Central memory CD8-positive, alpha-beta T cell (primary cell): ENCODE data around the gene KLHL34.

Experiments
- ATAC-seq: fragments of 150-1000 bp; cut with Tn5 transposase; replicated peaks from 2 replicates; pipeline ENCODE4 v1.10.0; 2022; ENCODE audit warnings: mild to moderate bottlenecking, moderate FRiP score, moderate number of reproducible peaks; ENCODE audit not compliant: poor library complexity, severe bottlenecking; ENCODE audit errors: extremely low read depth
- DNase-seq, 2 donors: peaks; one replicate each; pipeline ENCODE4 v3.0.0; 2021; ENCODE audit warnings: low spot score in 2 of 2
- H3K27ac Mint-ChIP-seq: one replicate; pipeline ENCODE4 v1.8.0; 2022; ENCODE audit warnings: low read depth, mild to moderate bottlenecking, moderate library complexity, mixed read lengths
- H3K27me3 Mint-ChIP-seq: one replicate; pipeline ENCODE4 v1.8.0; 2022; ENCODE audit warnings: mixed read lengths
- H3K36me3 Mint-ChIP-seq: one replicate; pipeline ENCODE4 v1.8.0; 2022; ENCODE audit warnings: mild to moderate bottlenecking, moderate library complexity, mixed read lengths; ENCODE audit not compliant: insufficient read depth
- H3K4me1 Mint-ChIP-seq: one replicate; pipeline ENCODE4 v1.8.0; 2022; ENCODE audit warnings: mixed read lengths
- H3K4me3 Mint-ChIP-seq: one replicate; pipeline ENCODE4 v1.8.0; 2022; ENCODE audit warnings: mild to moderate bottlenecking, moderate library complexity, mixed read lengths
- H3K9me3 Mint-ChIP-seq: one replicate; pipeline ENCODE4 v1.8.0; 2022; ENCODE audit warnings: mixed read lengths

Gene KLHL34

DNA sequence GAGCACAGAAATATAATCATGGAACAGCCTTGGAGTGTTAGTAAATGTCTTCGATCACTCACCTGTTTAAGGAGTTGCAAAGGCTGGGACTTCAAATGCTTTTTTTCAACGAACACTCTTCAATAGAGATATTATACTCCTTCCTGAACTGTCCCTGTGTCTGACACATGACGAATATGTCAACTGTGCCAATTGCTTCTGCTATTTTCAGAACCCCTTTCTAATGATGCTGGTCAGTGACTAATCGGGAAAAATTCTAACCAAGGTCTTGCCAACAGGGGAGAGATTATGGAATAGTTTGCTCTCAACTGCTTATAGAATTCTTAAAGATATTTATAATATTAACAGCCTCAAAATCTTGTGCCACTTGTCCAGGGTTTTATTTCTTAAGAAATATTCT lies 8.5 kb upstream of the KLHL34 start:
- peaks cover 4% of the 10 kb centered on the region for H3K9me3 Mint-ChIP-seq
- no peak overlapping the region for H3K4me3 Mint-ChIP-seq
- H3K36me3 Mint-ChIP-seq, result no peaks in the 10 kb centered on the region
- no peak overlapping the region for H3K27ac Mint-ChIP-seq
- ATAC-seq, result no peak
- peaks cover 11% of the 10 kb centered on the region for H3K27me3 Mint-ChIP-seq
- no peaks in the 10 kb centered on the region for H3K4me1 Mint-ChIP-seq
- DNase-seq, result no peak

DNA sequence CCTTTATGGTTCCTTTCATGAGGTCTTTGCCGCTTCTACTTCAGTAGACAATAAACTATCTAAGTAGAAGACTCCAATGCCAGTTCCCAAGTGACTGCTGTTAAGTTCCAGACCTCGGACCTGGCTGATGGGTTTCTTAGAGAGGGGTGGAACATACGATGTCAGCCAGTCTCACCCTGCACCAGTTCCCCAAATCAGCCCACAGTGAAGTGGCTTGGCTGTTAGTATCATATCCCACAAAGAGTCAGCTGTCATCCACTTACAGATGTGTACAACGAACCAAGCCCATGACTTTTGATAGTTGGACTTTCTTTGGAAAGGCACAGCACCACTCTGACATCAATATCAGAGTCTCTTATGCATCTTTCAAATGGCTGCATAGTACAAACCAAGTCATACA lies 8.1 kb upstream of the KLHL34 start:
- no peaks in the 10 kb centered on the region for H3K36me3 Mint-ChIP-seq
- no peaks in the 10 kb centered on the region for H3K4me1 Mint-ChIP-seq
- peaks cover 11% of the 10 kb centered on the region for H3K27me3 Mint-ChIP-seq
- H3K9me3 Mint-ChIP-seq, result peaks cover 4% of the 10 kb centered on the region
- no peak for DNase-seq
- ATAC-seq, result no peak
- H3K27ac Mint-ChIP-seq, result no peak overlapping the region
- H3K4me3 Mint-ChIP-seq, result no peak overlapping the region

GRCh38 chrX:21662761-21663160 lies 4.6 kb upstream of the KLHL34 start:
- Mint-ChIP-seq H3K4me1 (no peaks in the 10 kb centered on the region), H3K27me3 (peaks cover 11% of the 10 kb centered on the region), H3K9me3 (peaks cover 4% of the 10 kb centered on the region), H3K27ac (no peak overlapping the region), H3K36me3 (no peaks in the 10 kb centered on the region), H3K4me3 (no peak overlapping the region)
- ATAC-seq (no peak), DNase-seq (no peak)

DNA sequence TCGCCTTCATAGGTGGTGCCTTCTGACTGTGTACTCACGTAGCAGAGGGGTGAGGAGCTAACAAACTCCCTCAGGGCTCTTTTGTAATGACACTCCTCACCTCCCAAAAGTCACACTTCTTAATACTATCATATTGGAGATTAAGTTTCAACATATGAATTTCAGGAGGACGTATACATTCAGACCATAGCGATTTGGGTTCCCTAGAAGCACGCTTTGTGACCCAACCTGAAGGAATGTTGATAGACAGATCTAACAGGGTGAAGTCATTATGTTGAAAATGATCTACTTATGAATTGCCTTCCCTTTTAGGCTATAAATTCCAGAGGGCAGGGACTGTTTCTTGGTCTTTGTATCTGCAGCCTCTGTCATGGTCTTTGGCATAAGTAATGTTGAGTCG lies 3.2 kb upstream of the KLHL34 start:
- no peak overlapping the region for H3K27ac Mint-ChIP-seq
- H3K36me3 Mint-ChIP-seq, result no peaks in the 10 kb centered on the region
- ATAC-seq, result no peak
- no peak for DNase-seq
- H3K4me3 Mint-ChIP-seq, result no peak overlapping the region
- peaks cover 11% of the 10 kb centered on the region for H3K27me3 Mint-ChIP-seq
- peaks cover 4% of the 10 kb centered on the region for H3K9me3 Mint-ChIP-seq
- H3K4me1 Mint-ChIP-seq, result no peaks in the 10 kb centered on the region

DNA sequence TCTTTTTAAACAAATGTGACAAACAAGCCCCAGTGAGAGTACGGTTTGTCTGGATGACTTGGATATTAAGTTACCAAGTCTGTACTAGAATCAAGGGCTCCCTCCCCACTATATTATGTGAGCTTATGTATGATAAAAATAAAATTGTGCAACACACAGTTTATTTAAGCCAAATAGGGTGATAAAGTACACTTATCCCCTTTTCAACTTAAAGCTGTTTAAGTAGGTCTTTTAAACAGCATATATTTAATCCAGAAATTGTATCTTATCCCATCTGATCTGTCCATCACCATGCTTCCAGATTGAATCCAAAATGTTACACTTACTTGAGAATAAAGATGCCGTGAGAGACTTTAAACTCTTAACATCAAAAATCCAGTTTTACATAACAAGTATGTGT lies 2.0 kb upstream of the KLHL34 start:
- ATAC-seq (no peak), DNase-seq (no peak)
- H3K4me3 Mint-ChIP-seq, result no peak overlapping the region
- H3K4me1 Mint-ChIP-seq, result no peaks in the 10 kb centered on the region
- H3K36me3 Mint-ChIP-seq, result no peaks in the 10 kb centered on the region
- H3K27me3 Mint-ChIP-seq, result peaks cover 8% of the 10 kb centered on the region
- no peaks in the 10 kb centered on the region for H3K9me3 Mint-ChIP-seq
- no peak overlapping the region for H3K27ac Mint-ChIP-seq

DNA sequence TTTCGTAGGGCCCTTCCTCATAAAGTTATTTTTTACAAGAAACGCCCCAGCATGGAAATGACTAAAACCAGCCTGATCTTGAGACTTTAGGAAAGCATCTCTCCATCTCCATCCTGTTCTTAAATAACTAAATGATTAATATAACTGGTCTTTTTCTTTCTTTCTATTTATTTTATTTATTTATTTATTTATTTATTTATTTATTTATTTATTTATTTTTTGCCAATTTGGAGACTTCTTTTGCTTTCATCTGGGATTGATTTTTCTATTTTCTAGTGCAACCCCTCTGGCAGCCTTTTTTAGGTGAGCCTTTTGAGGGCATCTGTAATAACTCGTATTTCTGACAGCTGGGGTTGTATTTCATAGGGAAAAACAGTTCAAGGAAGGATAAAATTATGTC lies 1.2 kb upstream of the KLHL34 start:
- ATAC-seq (no peak), DNase-seq (no peak)
- H3K27ac Mint-ChIP-seq, result no peak overlapping the region
- H3K4me1 Mint-ChIP-seq, result no peaks in the 10 kb centered on the region
- no peaks in the 10 kb centered on the region for H3K9me3 Mint-ChIP-seq
- H3K4me3 Mint-ChIP-seq, result no peak overlapping the region
- H3K36me3 Mint-ChIP-seq, result no peaks in the 10 kb centered on the region
- no peaks in the 10 kb centered on the region for H3K27me3 Mint-ChIP-seq

DNA sequence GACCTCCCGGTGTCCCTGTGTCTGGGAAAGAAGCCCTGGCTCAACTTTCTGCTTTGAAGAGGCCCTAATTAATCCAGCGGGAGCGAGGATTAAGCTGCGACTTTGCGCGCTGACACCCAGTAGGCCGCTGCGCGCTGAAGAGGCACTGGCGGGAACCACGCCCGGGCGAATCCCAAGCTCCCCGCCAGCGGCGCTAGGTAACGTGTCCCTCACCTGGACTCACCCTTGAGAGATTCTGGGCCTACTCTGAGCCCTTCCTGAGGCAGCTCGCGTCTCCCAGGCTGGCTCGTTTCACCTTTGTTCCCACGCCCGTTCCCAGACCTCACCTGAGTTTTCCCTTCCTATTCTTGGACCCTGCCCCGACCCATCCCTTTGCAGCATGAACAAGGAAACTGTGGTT lies 616 bp upstream of the KLHL34 start:
- ATAC-seq (no peak), DNase-seq (no peak)

GRCh38 chrX:21657318-21658151 lies 595 bp downstream of the KLHL34 start:
- Mint-ChIP-seq H3K9me3 (no peaks in the 10 kb centered on the region), H3K4me1 (no peaks in the 10 kb centered on the region), H3K4me3 (peak overlapping the region; percentile 11), H3K36me3 (no peaks in the 10 kb centered on the region), H3K27me3 (no peaks in the 10 kb centered on the region), H3K27ac (no peak overlapping the region)
- ATAC-seq, result no peak
- DNase-seq, result no peak

More for the DNA sequence above, 616 bp upstream of the KLHL34 start:
- Mint-ChIP-seq H3K36me3 (no peaks in the 10 kb centered on the region), H3K4me1 (no peaks in the 10 kb centered on the region), H3K4me3 (no peak overlapping the region), H3K9me3 (no peaks in the 10 kb centered on the region), H3K27me3 (no peaks in the 10 kb centered on the region), H3K27ac (no peak overlapping the region)

- ATAC-seq, result no peak
- Mint-ChIP-seq H3K4me3 (no peak overlapping the region), H3K4me1 (no peaks in the 10 kb centered on the region), H3K9me3 (no peaks in the 10 kb centered on the region), H3K27me3 (no peaks in the 10 kb centered on the region), H3K27ac (no peak overlapping the region), H3K36me3 (no peaks in the 10 kb centered on the region)
- no peak for DNase-seq
Measured at GRCh38 chrX:21656587-21657317, 1.4 kb downstream of the KLHL34 start.

- ATAC-seq, result no peak
- Mint-ChIP-seq H3K4me3 (no peak overlapping the region), H3K4me1 (no peaks in the 10 kb centered on the region), H3K27me3 (no peaks in the 10 kb centered on the region), H3K36me3 (no peaks in the 10 kb centered on the region), H3K27ac (no peak overlapping the region), H3K9me3 (no peaks in the 10 kb centered on the region)
- no peak for DNase-seq
Measured at GRCh38 chrX:21655901-21656586, 2.1 kb downstream of the KLHL34 start.

GRCh38 chrX:21645886-21646285 lies 12.2 kb downstream of the KLHL34 start:
- H3K4me3 Mint-ChIP-seq, result no peak overlapping the region
- H3K9me3 Mint-ChIP-seq, result no peaks in the 10 kb centered on the region
- DNase-seq (no peak), ATAC-seq (no peak)
- no peaks in the 10 kb centered on the region for H3K4me1 Mint-ChIP-seq
- no peaks in the 10 kb centered on the region for H3K27me3 Mint-ChIP-seq
- H3K27ac Mint-ChIP-seq, result no peak overlapping the region
- H3K36me3 Mint-ChIP-seq, result no peaks in the 10 kb centered on the region

- no peaks in the 10 kb centered on the region for H3K27me3 Mint-ChIP-seq
- DNase-seq, result no peak
- H3K4me3 Mint-ChIP-seq, result no peak overlapping the region
- no peak for ATAC-seq
- no peaks in the 10 kb centered on the region for H3K36me3 Mint-ChIP-seq
- H3K27ac Mint-ChIP-seq, result no peak overlapping the region
- H3K4me1 Mint-ChIP-seq, result no peaks in the 10 kb centered on the region
- no peaks in the 10 kb centered on the region for H3K9me3 Mint-ChIP-seq
Measured at GRCh38 chrX:21645431-21645830, 12.7 kb downstream of the KLHL34 start.

GRCh38 chrX:21639775-21640174 lies 18.4 kb downstream of the KLHL34 start:
- no peak overlapping the region for H3K4me3 Mint-ChIP-seq
- H3K27me3 Mint-ChIP-seq, result no peaks in the 10 kb centered on the region
- H3K4me1 Mint-ChIP-seq, result no peaks in the 10 kb centered on the region
- no peak for ATAC-seq
- H3K36me3 Mint-ChIP-seq, result no peaks in the 10 kb centered on the region
- DNase-seq, result no peak
- H3K9me3 Mint-ChIP-seq, result no peaks in the 10 kb centered on the region
- no peak overlapping the region for H3K27ac Mint-ChIP-seq
